ENCODE results near the gene GTF3C2. TPM values are rescaled to one million over a fixed set of nuclear protein-coding genes. Genes with fewer than 3 reads are reported as not detected.
"Not testable (repeated sequence)": the region's sequence is repeated elsewhere in the genome, so short reads cannot be mapped to it uniquely, and the experiment has no call there.

GTF3C2 gene
- total RNA-seq, 1 experiment from 2014 or later, result 36.2 TPM

DNA sequence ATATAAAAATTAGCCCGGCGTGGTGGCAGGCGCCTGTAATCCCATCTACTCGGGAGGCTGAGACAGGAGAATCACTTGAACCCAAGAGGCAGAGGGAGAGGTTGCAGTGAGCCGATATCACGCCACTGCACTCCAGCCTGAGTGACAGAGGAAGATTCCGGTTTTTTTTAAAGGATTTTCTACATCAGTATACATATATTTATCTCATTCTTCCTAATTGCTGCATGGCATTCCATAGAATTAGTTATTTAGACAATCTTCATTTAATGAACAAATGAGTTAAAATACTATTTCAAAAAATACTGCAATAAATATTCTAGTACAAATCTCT, 2.0 kb downstream of the GTF3C2 start:
- Histone ChIP-seq H3K27me3 (replicated peaks) (no peaks in the 10 kb centered on the region), H3K9me3 (replicated peaks) (no peaks in the 10 kb centered on the region), H3K4me1 (replicated peaks) (no peaks in the 10 kb centered on the region), H3K4me3 (no peak overlapping the region), H3K36me3 (0 out of 2 replicates have a peak, but pooled peaks cover 3% of the 10 kb centered on the region), H3K27ac (no peak overlapping the region)
- no peak for DNase-seq (ENCODE audit: low read depth in 1 of 2, low spot score in 2 of 2)

DNA sequence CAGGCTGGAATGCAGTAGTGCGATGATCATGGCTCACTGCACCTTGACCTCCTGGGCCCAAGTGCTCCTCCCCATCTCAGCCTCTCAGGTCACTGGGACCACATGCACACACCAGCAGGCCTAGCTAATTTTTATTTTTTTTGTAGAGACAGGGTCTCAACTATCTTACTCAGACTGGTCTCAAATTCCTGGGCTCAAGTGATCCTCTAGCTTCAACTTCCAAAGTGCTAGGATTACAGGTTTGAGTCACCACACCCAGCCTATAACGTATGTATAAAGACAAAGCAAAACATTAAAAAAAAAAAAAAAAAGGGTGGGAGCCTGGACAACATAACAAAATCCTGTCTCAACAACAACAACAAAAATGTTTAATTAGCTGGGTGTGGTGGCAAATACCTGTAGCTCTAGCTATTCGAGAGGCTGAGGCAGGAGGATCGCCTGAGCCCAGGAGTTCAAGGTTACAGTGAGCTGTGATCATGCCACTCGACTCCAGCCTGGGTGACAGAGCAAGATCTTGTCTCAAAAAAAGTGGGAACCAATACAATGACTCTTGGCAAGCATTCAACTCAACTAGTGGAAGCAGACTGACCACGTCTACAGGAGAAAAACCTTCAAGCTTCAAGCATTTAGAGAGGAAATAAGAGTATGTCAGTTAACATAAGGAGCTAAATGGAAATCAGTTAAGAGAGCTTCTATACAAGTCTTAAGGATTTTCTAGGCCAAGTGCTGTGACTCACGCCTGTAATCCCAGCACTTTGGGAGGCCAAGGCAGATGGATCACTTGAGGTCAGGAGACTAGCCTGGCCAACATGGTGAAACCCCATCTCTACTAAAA, 2.6 kb downstream of the GTF3C2 start:
- Histone ChIP-seq H3K4me1 (replicated peaks) (no peaks in the 10 kb centered on the region), H3K27ac (no peak overlapping the region), H3K27me3 (replicated peaks) (no peaks in the 10 kb centered on the region), H3K4me3 (no peak overlapping the region), H3K36me3 (0 out of 2 replicates have a peak, but pooled peaks cover 3% of the 10 kb centered on the region), H3K9me3 (replicated peaks) (no peaks in the 10 kb centered on the region)
- DNase-seq (ENCODE audit: low read depth in 1 of 2, low spot score in 2 of 2), result no peak

DNA sequence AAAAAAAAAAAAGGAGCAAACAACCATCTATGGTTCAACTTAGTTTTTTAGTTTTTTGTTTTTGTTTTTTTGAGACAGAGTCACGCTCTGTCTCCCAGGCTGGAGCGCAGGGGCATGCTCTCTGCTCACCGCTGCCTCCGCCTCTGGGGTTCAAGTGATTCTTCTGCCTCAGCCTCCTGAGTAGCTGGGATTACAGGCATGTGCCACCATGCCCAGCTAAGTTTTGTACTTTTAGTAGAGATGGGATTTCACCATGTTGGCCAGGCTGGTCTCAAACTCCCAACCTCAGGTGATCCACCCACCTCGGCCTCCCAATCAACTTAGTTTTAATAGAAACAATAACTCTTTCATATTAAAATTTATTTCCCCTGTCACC, 3.2 kb downstream of the GTF3C2 start:
- not testable (repeated sequence) for H3K36me3 ChIP-seq; H3K4me3 ChIP-seq; DNase-seq (ENCODE audit: low read depth in 1 of 2, low spot score in 2 of 2); H3K27ac ChIP-seq; H3K4me1 ChIP-seq (replicated peaks); H3K27me3 ChIP-seq (replicated peaks); H3K9me3 ChIP-seq (replicated peaks)

DNA sequence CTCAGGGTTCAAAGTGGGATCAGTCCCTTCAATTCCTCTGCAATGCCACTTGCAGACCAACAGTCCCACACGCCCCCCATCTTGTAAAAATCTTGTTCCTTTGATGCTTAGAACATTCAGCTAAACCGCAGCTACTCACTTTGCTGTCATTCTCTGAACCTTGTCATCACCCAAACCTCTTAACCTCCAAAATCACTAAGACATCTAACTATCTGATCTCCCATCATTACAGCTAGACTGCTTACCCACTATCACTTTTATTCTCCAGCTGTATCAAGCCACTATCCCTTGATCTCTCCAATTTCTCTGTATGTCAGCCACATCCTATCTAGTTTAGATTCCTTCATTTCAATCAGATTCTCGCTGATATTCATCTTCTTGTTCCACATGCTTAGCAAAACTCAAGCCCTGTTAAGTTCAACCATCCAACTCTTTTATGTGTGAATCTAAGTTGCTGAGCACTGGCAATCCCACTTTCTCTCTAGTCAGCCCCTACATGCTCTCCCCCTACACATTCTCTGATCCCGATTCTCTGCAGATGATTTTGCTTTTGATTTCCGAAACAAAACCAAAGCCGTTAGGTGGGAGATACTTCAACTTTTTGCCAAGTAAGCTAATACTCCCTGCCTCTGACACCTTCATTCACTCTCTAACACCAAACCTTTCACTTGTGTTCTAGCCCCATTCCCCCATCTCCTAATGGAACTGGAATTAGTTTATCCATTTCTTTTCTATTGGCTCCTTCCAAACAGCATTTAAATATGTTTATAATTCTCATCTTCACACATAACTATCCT, 4.6 kb downstream of the GTF3C2 start:
- Histone ChIP-seq H3K9me3 (replicated peaks) (no peaks in the 10 kb centered on the region), H3K4me3 (no peak overlapping the region), H3K4me1 (replicated peaks) (no peaks in the 10 kb centered on the region), H3K27me3 (replicated peaks) (no peaks in the 10 kb centered on the region), H3K36me3 (0 out of 2 replicates have a peak, but pooled peaks cover 3% of the 10 kb centered on the region), H3K27ac (no peak overlapping the region)
- no peak for DNase-seq (ENCODE audit: low read depth in 1 of 2, low spot score in 2 of 2)

DNA sequence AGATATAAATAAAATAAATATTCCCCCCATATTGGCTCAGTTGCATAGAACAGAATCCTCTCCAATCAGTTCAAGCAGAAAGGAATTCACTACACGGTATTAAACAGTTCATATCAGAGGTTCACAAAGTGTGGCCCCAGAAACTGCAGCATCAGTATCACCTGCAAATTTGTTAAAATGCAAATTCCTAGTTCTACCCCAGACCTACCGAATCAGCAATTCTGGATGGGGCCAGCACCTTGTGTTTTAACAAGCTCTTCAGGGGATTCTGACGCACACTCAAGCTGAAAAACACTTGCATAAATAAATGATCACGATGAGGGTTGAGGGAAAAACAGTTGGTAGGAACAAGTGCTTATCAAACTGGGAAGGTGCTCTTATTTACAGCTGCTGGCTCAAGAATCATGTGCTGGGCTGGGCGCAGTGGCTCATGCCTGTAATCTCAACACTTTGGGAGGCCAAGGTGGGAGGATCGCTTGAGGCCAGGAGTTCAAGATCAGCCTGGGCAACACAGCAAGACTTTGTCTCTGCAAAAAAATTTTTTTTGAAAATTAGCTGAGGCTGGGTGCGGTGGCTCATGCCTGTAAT, 6.4 kb downstream of the GTF3C2 start:
- no peak for DNase-seq (ENCODE audit: low read depth in 1 of 2, low spot score in 2 of 2)
- H3K27me3 ChIP-seq (replicated peaks), result no peaks in the 10 kb centered on the region
- no peak overlapping the region for H3K4me3 ChIP-seq
- H3K9me3 ChIP-seq (replicated peaks), result no peaks in the 10 kb centered on the region
- no peaks in the 10 kb centered on the region for H3K4me1 ChIP-seq (replicated peaks)
- no peak overlapping the region for H3K27ac ChIP-seq
- H3K36me3 ChIP-seq, result 0 out of 2 replicates have a peak, but pooled peaks cover 3% of the 10 kb centered on the region

DNA sequence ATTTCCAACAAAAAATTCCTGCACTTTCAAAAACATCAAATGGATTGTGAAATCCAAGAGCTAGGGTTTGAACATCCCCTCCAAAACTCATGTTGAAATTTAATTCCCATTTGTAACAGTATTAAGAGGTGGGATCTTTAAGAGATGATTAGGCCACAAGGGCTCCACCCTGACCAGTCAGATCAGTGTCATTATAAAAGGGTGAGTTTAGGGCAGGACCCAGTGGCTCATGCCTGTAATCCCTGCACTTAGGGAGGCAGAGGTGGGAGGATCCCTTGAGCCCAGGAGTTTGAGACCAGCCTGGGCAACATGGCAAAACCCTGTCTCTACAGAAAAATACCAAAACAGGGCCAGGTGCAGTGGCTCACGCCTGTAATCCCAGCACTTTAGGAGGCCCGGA, 8.9 kb downstream of the GTF3C2 start:
- no peaks in the 10 kb centered on the region for H3K9me3 ChIP-seq (replicated peaks)
- DNase-seq (ENCODE audit: low read depth in 1 of 2, low spot score in 2 of 2), result no peak
- H3K27me3 ChIP-seq (replicated peaks), result no peaks in the 10 kb centered on the region
- H3K36me3 ChIP-seq, result peaks cover 12% of the 10 kb centered on the region
- no peak overlapping the region for H3K27ac ChIP-seq
- no peaks in the 10 kb centered on the region for H3K4me1 ChIP-seq (replicated peaks)
- H3K4me3 ChIP-seq, result no peak overlapping the region

DNA sequence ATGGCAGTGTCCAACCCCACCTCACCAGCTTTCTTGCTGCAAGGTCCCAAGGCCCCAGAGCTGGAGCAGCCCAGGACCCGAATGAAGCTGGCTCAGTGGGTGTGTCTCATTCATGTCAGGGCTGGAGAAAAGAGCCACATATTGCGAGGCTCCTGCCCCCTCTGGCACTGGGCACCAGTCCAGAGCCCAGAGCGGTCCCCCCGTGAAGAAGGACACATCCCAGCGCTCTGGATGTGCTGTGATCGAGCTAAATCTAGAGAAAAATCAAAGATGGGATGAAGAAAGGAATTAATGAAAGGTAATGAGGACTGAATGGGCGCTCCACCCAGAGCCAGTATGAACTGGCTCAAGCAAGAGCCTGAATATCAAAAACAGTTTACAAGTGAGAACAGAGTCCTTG, 20.4 kb downstream of the GTF3C2 start:
- no peaks in the 10 kb centered on the region for H3K4me1 ChIP-seq (replicated peaks)
- H3K27ac ChIP-seq, result no peak overlapping the region
- no peaks in the 10 kb centered on the region for H3K9me3 ChIP-seq (replicated peaks)
- no peaks in the 10 kb centered on the region for H3K27me3 ChIP-seq (replicated peaks)
- no peak for DNase-seq (ENCODE audit: low read depth in 1 of 2, low spot score in 2 of 2)
- peaks cover 64% of the 10 kb centered on the region for H3K36me3 ChIP-seq
- H3K4me3 ChIP-seq, result no peak overlapping the region

DNA sequence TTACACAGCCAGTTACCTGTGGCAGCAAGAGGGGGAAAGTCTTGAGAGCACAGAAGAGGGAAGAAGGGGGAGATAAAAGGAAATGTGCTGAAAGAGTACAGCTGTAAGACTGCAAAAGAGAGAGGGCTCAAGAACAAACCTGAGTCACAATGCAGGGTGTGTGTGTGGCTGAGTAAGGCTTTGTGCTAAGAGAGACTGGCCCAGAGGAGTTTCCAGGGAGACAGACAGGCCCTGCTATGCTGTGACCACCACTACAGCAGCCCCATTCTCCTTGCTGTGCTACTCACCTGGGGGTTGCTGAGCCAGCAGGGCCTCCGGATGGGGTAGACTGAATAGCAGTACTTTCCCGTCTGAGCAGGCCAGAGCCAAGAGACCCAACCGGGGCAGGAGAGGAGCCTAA, 21.3 kb downstream of the GTF3C2 start:
- no peaks in the 10 kb centered on the region for H3K9me3 ChIP-seq (replicated peaks)
- H3K4me1 ChIP-seq (replicated peaks), result no peaks in the 10 kb centered on the region
- no peak overlapping the region for H3K27ac ChIP-seq
- no peak for DNase-seq (ENCODE audit: low read depth in 1 of 2, low spot score in 2 of 2)
- H3K36me3 ChIP-seq, result peaks cover 62% of the 10 kb centered on the region
- H3K27me3 ChIP-seq (replicated peaks), result no peaks in the 10 kb centered on the region
- H3K4me3 ChIP-seq, result no peak overlapping the region

DNA sequence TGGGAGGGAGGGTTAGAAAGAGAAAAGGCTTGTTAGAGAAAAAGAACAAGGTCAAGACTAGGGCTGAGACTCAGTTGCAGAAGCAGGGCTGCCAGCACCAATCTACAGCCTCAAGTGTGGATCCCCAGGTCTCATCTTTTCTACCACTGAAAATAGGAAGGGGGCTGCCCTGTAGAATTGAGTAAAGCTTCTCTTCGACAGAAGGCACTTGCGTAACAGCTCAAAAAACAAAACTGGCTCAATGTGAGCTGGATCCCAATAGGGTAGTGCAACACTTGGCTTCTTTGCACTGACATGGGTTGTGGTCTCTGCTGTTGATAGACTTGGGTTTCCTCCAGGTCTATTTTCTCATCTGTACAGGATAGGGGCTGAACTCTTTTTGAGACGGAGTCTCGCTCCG, 31.8 kb downstream of the GTF3C2 start:
- Histone ChIP-seq H3K4me3 (no peak overlapping the region), H3K27me3 (replicated peaks) (no peaks in the 10 kb centered on the region), H3K36me3 (peaks cover 39% of the 10 kb centered on the region), H3K4me1 (replicated peaks) (peaks cover 28% of the 10 kb centered on the region), H3K9me3 (replicated peaks) (no peaks in the 10 kb centered on the region), H3K27ac (no peak overlapping the region)
- DNase-seq (ENCODE audit: low read depth in 1 of 2, low spot score in 2 of 2), result no peak

DNA sequence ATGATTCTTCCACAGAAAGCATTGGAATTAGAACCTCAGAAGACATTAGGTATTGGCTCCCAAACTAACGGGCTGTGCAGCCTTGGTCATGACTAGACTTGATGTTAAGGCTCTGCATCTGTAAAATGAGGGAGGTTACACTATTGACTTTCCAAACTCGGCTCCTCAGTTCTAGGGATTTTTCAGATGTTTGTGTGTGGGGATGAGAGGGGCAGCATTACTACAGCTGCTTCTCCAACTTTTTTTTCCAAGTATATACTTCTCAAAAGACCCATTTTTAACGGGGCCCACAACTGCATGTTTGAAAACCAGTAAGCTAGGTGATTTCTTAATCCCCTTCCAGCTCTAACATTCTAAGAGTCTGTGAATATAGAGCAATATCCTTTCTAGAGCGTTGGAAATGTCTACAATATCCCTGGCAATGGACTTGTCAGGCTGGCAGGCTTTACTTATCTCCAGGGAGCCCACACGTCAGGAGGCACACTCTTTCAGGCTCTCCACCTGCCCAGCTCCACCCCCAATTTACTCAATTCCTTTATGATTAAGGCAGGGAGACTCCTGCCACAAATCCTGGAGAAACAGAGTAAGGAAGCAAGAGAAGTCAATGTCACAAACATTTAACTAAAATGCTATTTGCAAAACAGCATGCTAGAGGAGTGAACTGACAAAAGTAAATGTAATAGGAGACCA, 32.8 kb downstream of the GTF3C2 start:
- H3K27ac ChIP-seq, result peak overlapping the region; percentile 95
- peaks cover 33% of the 10 kb centered on the region for H3K36me3 ChIP-seq
- H3K27me3 ChIP-seq (replicated peaks), result no peaks in the 10 kb centered on the region
- DNase-seq (ENCODE audit: low read depth in 1 of 2, low spot score in 2 of 2), result no peak
- H3K9me3 ChIP-seq (replicated peaks), result no peaks in the 10 kb centered on the region
- H3K4me1 ChIP-seq (replicated peaks), result peaks cover 28% of the 10 kb centered on the region
- peak overlapping the region; percentile 64 for H3K4me3 ChIP-seq

DNA sequence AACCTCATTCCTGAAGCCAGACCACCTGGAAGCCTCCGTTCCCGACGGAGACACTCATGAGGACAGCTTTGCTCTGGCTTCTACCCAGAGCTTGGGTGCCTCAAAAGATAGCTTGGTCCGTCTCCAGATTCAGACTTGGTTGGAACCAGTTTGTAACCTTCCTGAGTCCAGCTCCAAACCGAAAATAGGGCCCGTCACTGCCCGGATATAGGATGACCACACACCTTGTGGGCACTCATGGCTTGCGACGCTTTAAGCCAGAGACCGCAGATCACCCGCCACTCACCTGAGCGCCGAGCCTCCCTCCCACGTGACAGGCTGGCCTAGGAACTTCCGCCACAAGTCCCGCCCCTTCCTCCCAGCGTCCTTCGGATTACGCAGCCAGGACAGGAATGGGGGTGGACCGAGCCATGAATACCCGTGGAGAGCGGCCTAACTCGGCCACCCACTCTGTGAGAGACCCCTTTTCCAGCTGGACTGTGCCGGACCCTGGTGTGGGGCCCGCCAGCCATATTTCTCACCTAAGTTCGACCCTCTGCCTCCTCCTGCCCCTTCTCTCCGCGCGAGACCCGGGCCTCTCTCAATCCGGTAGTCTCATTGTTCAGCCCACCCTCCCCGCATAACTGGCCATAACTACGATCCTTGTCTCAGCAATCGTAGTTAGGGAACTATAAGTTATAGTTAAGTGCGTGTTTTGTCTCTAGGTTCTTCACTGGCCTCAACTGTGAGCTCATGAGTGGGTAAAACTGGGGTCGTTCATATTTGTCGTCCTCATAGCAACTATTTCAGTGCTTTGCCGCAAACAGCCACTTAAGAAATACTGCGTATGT, 33.6 kb downstream of the GTF3C2 start, which contains the start of gene MPV17:
Gene MPV17 (minus strand): TSS at position 332 of the 830 bp plus-strand sequence. CDS start 580 bp downstream, outside the sequence.
- peak within 1 kb of the TSS; percentile 95 for H3K27ac ChIP-seq
- H3K9me3 ChIP-seq (replicated peaks), result no peaks in the 10 kb centered on the region
- peak within 1 kb of the TSS; percentile 64 for H3K4me3 ChIP-seq
- no peaks in the 10 kb centered on the region for H3K27me3 ChIP-seq (replicated peaks)
- peak; percentile 88 to 93 for DNase-seq (ENCODE audit: low read depth in 1 of 2, low spot score in 2 of 2)
- H3K4me1 ChIP-seq (replicated peaks), result peaks cover 28% of the 10 kb centered on the region
- H3K36me3 ChIP-seq, result peaks cover 25% of the 10 kb centered on the region

DNA sequence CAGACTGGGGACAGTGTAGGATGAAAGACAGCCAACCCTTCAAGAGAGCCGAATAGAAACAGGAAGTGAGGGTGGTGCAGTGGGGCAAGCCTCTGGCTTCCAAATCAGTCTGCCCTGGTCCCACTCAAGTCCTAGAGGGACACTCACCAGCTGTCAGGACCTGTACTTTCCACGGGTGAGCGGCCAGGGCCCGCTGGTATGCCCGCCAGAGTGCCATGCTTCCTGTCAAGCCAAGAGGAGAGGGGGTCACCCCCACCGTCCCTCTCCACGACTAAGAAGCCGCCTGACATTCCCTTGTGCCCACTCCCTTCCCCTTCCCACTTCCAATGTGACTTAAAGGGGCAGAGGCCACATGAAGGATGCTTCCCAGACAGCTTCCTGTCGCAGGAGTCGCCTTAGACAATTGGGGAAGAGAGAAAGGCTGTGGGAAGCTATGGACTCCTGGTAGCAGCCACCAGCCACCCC, 34.2 kb downstream of the GTF3C2 start:
- no peaks in the 10 kb centered on the region for H3K27me3 ChIP-seq (replicated peaks)
- peaks cover 28% of the 10 kb centered on the region for H3K4me1 ChIP-seq (replicated peaks)
- H3K27ac ChIP-seq, result peak overlapping the region; percentile 95
- H3K4me3 ChIP-seq, result peak overlapping the region; percentile 64
- H3K9me3 ChIP-seq (replicated peaks), result no peaks in the 10 kb centered on the region
- H3K36me3 ChIP-seq, result peaks cover 26% of the 10 kb centered on the region
- no peak for DNase-seq (ENCODE audit: low read depth in 1 of 2, low spot score in 2 of 2)
